ENCODE measurements around the gene P3R3URF.

The P3R3URF gene

GRCh38 chr1:46150085-46150484 lies 26.2 kb downstream of the P3R3URF start:
- no peak for DNase-seq (ENCODE audit: extremely low spot score)
- no peak for TF ChIP-seq CTCF (IDR thresholded peaks at IDR 0.05; ENCODE audit: control extremely low read depth, extremely low read depth, low read depth, missing control alignments)
- ChIA-PET POLR2A (no interaction called here), CTCF (no interaction called here)

- no peak for TF ChIP-seq CTCF (IDR thresholded peaks at IDR 0.05; ENCODE audit: control extremely low read depth, extremely low read depth, low read depth, missing control alignments)
- ChIA-PET CTCF (interaction anchor here (0.6 to 4.4 kb wide), 4 partner anchors 9 to 17 kb away, joined by 3 to 19 read pairs (median 4); no protein-coding TSS in a partner anchor), POLR2A (interaction anchor here (0.7 kb wide), 1 partner anchor 20 kb away, joined by 3 read pairs; no protein-coding TSS in a partner anchor)
- DNase-seq (ENCODE audit: extremely low spot score) = no peak
Observed at GRCh38 chr1:46148318-46148717, 28.0 kb downstream of the P3R3URF start.

GRCh38 chr1:46137916-46138315 lies 38.4 kb downstream of the P3R3URF start:
- no peak for TF ChIP-seq CTCF (IDR thresholded peaks at IDR 0.05; ENCODE audit: control extremely low read depth, extremely low read depth, low read depth, missing control alignments)
- POLR2A ChIA-PET = no interaction called here
- no peak for DNase-seq (ENCODE audit: extremely low spot score)
- CTCF ChIA-PET = interaction anchor here (0.8 to 1.6 kb wide), 4 partner anchors 10 to 43 kb away, joined by 3 to 5 read pairs (median 3); partner anchors contain the start of gene TSPAN1

- no peak for TF ChIP-seq CTCF (IDR thresholded peaks at IDR 0.05; ENCODE audit: control extremely low read depth, extremely low read depth, low read depth, missing control alignments)
- ChIA-PET POLR2A (no interaction called here), CTCF (no interaction called here)
- DNase-seq (ENCODE audit: extremely low spot score) = no peak
Observed at GRCh38 chr1:46136711-46137110, 39.6 kb downstream of the P3R3URF start.

GRCh38 chr1:46134660-46135331 lies 41.5 kb downstream of the P3R3URF start:
- peak; percentile 44 for DNase-seq (ENCODE audit: extremely low spot score)
- ChIA-PET CTCF (interaction anchor here (0.8 to 1.5 kb wide), 12 partner anchors 9 to 101 kb away, joined by 3 to 6 read pairs (median 4); no protein-coding TSS in a partner anchor), POLR2A (no interaction called here)
- TF ChIP-seq CTCF (IDR thresholded peaks at IDR 0.05; ENCODE audit: control extremely low read depth, extremely low read depth, low read depth, missing control alignments) = no peak

GRCh38 chr1:46133781-46134350 lies 42.4 kb downstream of the P3R3URF start:
- ChIA-PET CTCF (interaction anchor here (1.1 to 1.5 kb wide), 7 partner anchors 10 to 98 kb away, joined by 3 to 6 read pairs (median 4); no protein-coding TSS in a partner anchor), POLR2A (interaction anchor here (0.7 kb wide), 1 partner anchor 38 kb away, joined by 3 read pairs; no protein-coding TSS in a partner anchor)
- TF ChIP-seq CTCF (IDR thresholded peaks at IDR 0.05; ENCODE audit: control extremely low read depth, extremely low read depth, low read depth, missing control alignments) = no peak
- DNase-seq (ENCODE audit: extremely low spot score) = no peak

Data from GM10248 (cell line).